Activated naive CD4-positive, alpha-beta T cell treated with anti-CD3 and anti-CD28 coated beads, Interleukin-2, amount 10 ng/mL, durations not matched to agents 7 days and 5 days (primary cell): Measurements from ENCODE around the gene PLA2G4E.
A peak's percentile ranks its signal among the peaks of the same experiment; 100 is the strongest.

Experiments used
- CTCF ChIA-PET: fragments of 350-600 bp; sonication (Branson Sonifier 250); formaldehyde crosslinking; loops from one replicate; lab custom pipeline; 2021; ENCODE audit warnings: antibody characterized with exemption; lab: Charles Lee
- DNase-seq: peaks from one replicate; pipeline ENCODE4 v3.0.0-alpha.2; 2020
- H3K27ac Mint-ChIP-seq: one replicate; pipeline ENCODE4 v1.8.0; 2021; ENCODE audit warnings: mild to moderate bottlenecking, moderate library complexity, mixed read lengths
- H3K27me3 Mint-ChIP-seq: one replicate; pipeline ENCODE4 v1.8.0; 2021; ENCODE audit warnings: mild to moderate bottlenecking, mixed read lengths
- H3K36me3 Mint-ChIP-seq: one replicate; pipeline ENCODE4 v1.8.0; 2021; ENCODE audit warnings: mixed read lengths
- H3K4me1 Mint-ChIP-seq: one replicate; pipeline ENCODE4 v1.8.0; 2021; ENCODE audit warnings: mixed read lengths
- H3K4me3 Mint-ChIP-seq: one replicate; pipeline ENCODE4 v1.8.0; 2021; ENCODE audit warnings: mild to moderate bottlenecking, moderate library complexity, mixed read lengths
- H3K9me3 Mint-ChIP-seq: one replicate; pipeline ENCODE4 v1.8.0; 2021; ENCODE audit warnings: mixed read lengths

The PLA2G4E gene

DNA sequence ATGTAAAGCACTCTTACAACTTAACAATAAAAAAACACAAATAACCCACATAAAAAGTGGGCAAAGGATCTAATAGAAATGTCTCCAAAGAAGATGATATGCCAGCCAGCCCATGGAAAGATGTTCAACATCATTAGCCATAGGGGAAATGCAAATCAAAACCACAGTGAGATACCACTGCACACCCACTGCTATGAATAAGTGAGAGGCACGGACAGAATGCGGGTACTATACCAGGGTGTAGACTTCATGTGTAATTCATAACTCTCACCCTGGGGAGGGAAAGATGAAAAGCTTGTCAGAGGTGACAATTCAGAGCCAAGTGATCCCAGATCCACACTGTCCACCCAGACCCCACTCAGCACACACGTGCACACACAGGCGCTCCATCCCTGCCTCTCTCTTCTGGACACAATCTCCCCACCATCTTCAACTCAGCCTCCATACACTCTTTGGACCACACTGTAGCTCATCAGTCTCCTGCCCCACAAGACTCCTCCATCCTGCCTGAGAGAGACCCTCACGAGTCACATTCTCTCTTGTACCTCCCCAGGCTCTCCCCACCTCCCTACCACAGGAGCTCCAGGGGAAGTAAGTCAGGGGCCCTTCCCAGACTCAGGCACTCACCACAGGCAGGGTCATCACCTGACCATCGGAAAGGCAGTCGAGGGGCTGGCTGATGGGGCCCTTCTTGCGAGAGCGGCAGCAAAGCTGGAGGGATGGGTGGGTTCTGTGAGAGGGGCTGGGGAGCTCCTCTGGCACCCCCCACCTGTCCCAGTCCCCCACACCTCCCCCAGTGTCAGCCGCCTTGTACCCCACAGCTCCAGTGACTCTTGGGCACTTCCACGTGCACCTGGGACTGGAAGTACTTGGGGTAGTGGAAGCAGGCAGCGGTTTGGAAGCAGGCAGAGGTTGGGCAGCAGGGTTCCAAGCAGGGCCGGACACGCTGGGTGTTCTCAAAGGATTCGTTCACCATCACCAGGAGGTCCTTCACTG lies 21.3 kb downstream of the PLA2G4E start:
- no peaks in the 10 kb centered on the region for H3K4me1 Mint-ChIP-seq
- no peak for DNase-seq
- no peaks in the 10 kb centered on the region for H3K9me3 Mint-ChIP-seq
- no peak overlapping the region for H3K27ac Mint-ChIP-seq
- CTCF ChIA-PET, result no interaction called here
- H3K27me3 Mint-ChIP-seq, result peaks cover 29% of the 10 kb centered on the region
- H3K36me3 Mint-ChIP-seq, result no peaks in the 10 kb centered on the region
- H3K4me3 Mint-ChIP-seq, result no peak overlapping the region

GRCh38 chr15:41997845-41998244 lies 23.0 kb downstream of the PLA2G4E start:
- Mint-ChIP-seq H3K27me3 (peaks cover 28% of the 10 kb centered on the region), H3K36me3 (no peaks in the 10 kb centered on the region), H3K9me3 (no peaks in the 10 kb centered on the region), H3K4me1 (no peaks in the 10 kb centered on the region), H3K27ac (no peak overlapping the region), H3K4me3 (no peak overlapping the region)
- CTCF ChIA-PET, result interaction anchor here (0.9 to 1.7 kb wide), 3 partner anchors 8 to 174 kb away, joined by 3 to 7 read pairs (median 3); no protein-coding TSS in a partner anchor
- no peak for DNase-seq

- Mint-ChIP-seq H3K27ac (no peak overlapping the region), H3K36me3 (no peaks in the 10 kb centered on the region), H3K9me3 (no peaks in the 10 kb centered on the region), H3K27me3 (peaks cover 28% of the 10 kb centered on the region), H3K4me3 (no peak overlapping the region), H3K4me1 (no peaks in the 10 kb centered on the region)
- CTCF ChIA-PET, result interaction anchor here (0.9 to 1.7 kb wide), 4 partner anchors 8 to 175 kb away, joined by 3 to 7 read pairs (median 3); no protein-coding TSS in a partner anchor
- no peak for DNase-seq
These were observed 23.8 kb downstream of the PLA2G4E start for GRCh38 chr15:41996921-41997592.

- DNase-seq, result no peak
- no peak overlapping the region for H3K4me3 Mint-ChIP-seq
- peaks cover 28% of the 10 kb centered on the region for H3K27me3 Mint-ChIP-seq
- no peaks in the 10 kb centered on the region for H3K36me3 Mint-ChIP-seq
- H3K4me1 Mint-ChIP-seq, result no peaks in the 10 kb centered on the region
- no peaks in the 10 kb centered on the region for H3K9me3 Mint-ChIP-seq
- H3K27ac Mint-ChIP-seq, result no peak overlapping the region
- CTCF ChIA-PET, result interaction anchor here (1.1 to 1.9 kb wide), 2 partner anchors 88 to 138 kb away, joined by 3 to 5 read pairs; no protein-coding TSS in a partner anchor
These were observed 24.5 kb downstream of the PLA2G4E start for GRCh38 chr15:41996376-41996775.

GRCh38 chr15:41995476-41995855 lies 25.4 kb downstream of the PLA2G4E start:
- no peaks in the 10 kb centered on the region for H3K36me3 Mint-ChIP-seq
- no peaks in the 10 kb centered on the region for H3K4me1 Mint-ChIP-seq
- H3K9me3 Mint-ChIP-seq, result no peaks in the 10 kb centered on the region
- peaks cover 19% of the 10 kb centered on the region for H3K27me3 Mint-ChIP-seq
- H3K4me3 Mint-ChIP-seq, result no peak overlapping the region
- CTCF ChIA-PET, result interaction anchor here (1.4 to 8.8 kb wide), 4 partner anchors 14 to 139 kb away, joined by 3 to 106 read pairs (median 4); no protein-coding TSS in a partner anchor
- DNase-seq, result no peak
- H3K27ac Mint-ChIP-seq, result no peak overlapping the region

DNA sequence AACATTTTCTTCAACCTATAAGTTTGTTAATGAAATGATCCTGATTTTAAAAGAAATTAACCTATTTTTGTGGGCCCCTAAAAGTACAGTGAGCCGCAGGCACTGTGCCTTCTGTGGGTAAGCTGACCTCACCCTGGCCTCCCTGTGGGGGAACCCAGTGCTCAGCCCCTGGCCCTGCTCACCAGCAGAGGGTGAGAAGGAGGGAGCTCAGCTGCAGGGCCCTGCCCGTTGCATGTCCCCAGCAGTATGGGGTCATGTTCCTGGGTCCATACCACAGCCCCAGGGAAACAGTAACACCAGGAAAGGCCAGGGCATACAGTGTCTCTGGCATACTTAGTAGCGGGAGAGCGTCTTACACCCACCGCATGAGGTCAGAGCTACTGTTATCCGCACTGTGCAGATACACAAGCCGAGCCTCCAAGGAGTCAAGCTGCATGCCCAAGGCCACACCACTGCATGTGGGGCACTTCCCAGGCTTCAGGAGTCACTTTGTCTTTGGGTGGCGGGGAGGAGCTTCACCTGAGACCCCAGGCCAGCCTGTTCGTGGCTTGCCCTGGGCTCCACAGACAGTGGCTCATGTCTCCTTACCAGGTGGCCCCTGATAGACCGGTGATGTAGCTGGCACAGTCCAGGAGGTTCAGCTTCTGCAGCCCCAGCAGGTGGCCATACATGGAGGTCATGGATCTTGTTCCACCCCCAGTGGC lies 25.9 kb downstream of the PLA2G4E start:
- H3K9me3 Mint-ChIP-seq, result no peaks in the 10 kb centered on the region
- no peak overlapping the region for H3K27ac Mint-ChIP-seq
- CTCF ChIA-PET, result interaction anchor here (1.4 to 8.8 kb wide), 4 partner anchors 15 to 139 kb away, joined by 3 to 106 read pairs (median 4); no protein-coding TSS in a partner anchor
- no peak for DNase-seq
- H3K4me1 Mint-ChIP-seq, result no peaks in the 10 kb centered on the region
- H3K27me3 Mint-ChIP-seq, result peaks cover 21% of the 10 kb centered on the region
- H3K36me3 Mint-ChIP-seq, result no peaks in the 10 kb centered on the region
- H3K4me3 Mint-ChIP-seq, result no peak overlapping the region

DNA sequence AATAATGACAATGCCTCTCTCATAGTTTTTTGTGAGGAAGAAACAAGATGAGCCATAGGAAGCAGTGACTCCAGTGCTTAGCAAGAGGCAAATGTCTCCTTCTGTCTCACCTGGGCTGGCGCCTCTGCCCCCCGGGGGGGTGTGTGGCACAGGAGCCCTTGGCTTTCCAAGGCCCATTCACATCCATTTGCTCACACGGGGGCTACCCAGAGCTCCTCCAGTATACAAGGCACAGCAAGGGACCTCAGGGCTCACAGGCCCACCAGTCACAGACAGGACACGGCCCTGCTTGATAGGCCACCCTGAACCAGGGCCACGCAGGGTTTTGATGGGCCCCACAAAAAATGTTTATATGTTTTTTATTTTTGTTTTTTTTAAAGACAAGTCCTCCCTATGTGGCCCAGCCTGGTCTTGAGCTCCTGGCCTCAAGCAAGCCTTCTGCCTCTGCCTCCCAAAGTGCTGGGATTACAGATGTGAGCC lies 26.6 kb downstream of the PLA2G4E start:
- peaks cover 21% of the 10 kb centered on the region for H3K27me3 Mint-ChIP-seq
- no peaks in the 10 kb centered on the region for H3K4me1 Mint-ChIP-seq
- H3K4me3 Mint-ChIP-seq, result no peak overlapping the region
- CTCF ChIA-PET, result interaction anchor here (1.4 to 8.8 kb wide), 3 partner anchors 15 to 66 kb away, joined by 3 to 106 read pairs (median 3); no protein-coding TSS in a partner anchor
- no peaks in the 10 kb centered on the region for H3K36me3 Mint-ChIP-seq
- H3K9me3 Mint-ChIP-seq, result no peaks in the 10 kb centered on the region
- no peak for DNase-seq
- no peak overlapping the region for H3K27ac Mint-ChIP-seq

DNA sequence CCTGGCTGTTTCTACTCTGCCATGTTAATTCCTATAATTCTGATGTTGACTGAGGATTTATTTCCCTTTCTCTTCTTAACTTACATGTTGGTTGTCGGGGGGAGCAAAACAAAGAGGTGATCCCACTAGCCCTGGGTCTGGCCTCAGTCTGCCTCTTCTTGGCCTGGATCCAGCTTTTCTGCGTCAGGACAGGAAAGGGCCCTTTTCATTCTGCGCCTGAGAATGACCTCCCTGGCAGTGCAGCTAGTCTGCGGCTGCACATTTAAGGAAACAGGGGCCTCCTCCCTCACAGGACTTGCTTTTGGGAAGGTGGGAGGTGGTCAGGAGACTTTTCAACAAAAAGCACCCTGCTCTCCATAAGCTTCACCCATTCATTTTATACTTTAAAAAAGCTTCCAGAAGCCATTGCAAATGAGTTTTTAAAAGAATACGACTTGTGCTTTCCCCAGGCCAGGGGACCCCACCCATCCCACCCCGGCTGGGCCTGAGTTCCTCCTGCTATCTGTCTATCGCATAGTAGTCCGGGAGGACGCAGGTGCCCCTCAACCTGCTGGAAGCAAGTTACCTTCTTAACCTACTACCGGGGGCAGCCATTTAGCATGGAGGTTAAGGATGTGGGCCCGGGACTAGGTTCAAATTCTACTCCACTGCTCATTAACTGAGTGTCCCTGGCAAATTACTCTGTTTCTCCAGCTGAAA lies 27.2 kb downstream of the PLA2G4E start:
- H3K4me1 Mint-ChIP-seq, result no peaks in the 10 kb centered on the region
- H3K36me3 Mint-ChIP-seq, result no peaks in the 10 kb centered on the region
- H3K27me3 Mint-ChIP-seq, result peaks cover 25% of the 10 kb centered on the region
- H3K4me3 Mint-ChIP-seq, result no peak overlapping the region
- DNase-seq, result no peak
- no peaks in the 10 kb centered on the region for H3K9me3 Mint-ChIP-seq
- CTCF ChIA-PET, result interaction anchor here (0.8 to 8.8 kb wide), 2 partner anchors 60 to 89 kb away, joined by 3 to 106 read pairs; no protein-coding TSS in a partner anchor
- H3K27ac Mint-ChIP-seq, result no peak overlapping the region

- peak; percentile 13 for DNase-seq
- Mint-ChIP-seq H3K9me3 (no peaks in the 10 kb centered on the region), H3K36me3 (no peaks in the 10 kb centered on the region), H3K27ac (no peak overlapping the region), H3K4me1 (no peaks in the 10 kb centered on the region), H3K27me3 (peaks cover 23% of the 10 kb centered on the region), H3K4me3 (no peak overlapping the region)
- CTCF ChIA-PET, result interaction anchor here (0.8 to 8.8 kb wide), 2 partner anchors 61 to 90 kb away, joined by 3 to 106 read pairs; no protein-coding TSS in a partner anchor
These were observed 28.0 kb downstream of the PLA2G4E start for GRCh38 chr15:41992803-41993190.

DNA sequence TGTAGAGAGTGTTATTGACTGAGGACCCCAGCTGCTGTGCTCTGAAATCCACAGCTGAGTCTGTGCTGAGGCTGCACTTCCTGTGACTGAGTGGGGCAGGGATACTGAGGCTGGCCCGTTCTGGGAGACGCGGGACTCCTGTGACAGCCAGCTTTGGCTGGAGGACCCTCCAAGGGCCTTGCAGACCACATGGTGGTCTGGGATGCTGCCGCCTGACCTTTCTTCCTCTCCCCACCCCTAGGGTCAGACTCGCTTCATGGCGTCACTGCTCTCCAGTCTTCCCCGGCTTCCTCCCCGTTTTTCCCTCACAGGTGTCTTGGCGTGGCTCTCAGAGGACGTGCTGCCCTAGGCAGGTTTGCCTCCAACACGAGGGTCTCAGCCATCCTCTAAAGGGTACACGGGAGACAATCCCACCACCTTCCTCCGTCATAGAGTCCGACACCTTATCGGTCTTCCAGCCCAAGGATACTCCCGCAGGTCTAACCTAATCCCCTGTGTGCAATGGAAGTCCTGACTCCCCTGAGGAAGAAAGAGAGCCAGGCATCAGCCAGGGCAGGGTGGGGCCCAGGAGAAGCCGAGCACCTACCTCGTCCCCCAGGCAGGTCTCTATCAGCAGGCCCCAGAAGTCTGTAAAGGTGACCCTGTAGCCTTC lies 28.6 kb downstream of the PLA2G4E start:
- Mint-ChIP-seq H3K36me3 (no peaks in the 10 kb centered on the region), H3K27me3 (peaks cover 19% of the 10 kb centered on the region), H3K9me3 (no peaks in the 10 kb centered on the region), H3K27ac (no peak overlapping the region), H3K4me1 (no peaks in the 10 kb centered on the region), H3K4me3 (no peak overlapping the region)
- CTCF ChIA-PET, result interaction anchor here (8.8 kb wide), 1 partner anchor 62 kb away, joined by 106 read pairs; no protein-coding TSS in a partner anchor
- DNase-seq, result peak; percentile 15

- CTCF ChIA-PET, result interaction anchor here (0.6 to 8.8 kb wide), 13 partner anchors 9 to 148 kb away, joined by 3 to 106 read pairs (median 5); no protein-coding TSS in a partner anchor
- Mint-ChIP-seq H3K4me3 (no peak overlapping the region), H3K36me3 (no peaks in the 10 kb centered on the region), H3K27ac (no peak overlapping the region), H3K4me1 (no peaks in the 10 kb centered on the region), H3K27me3 (peaks cover 14% of the 10 kb centered on the region), H3K9me3 (no peaks in the 10 kb centered on the region)
- DNase-seq, result peak; percentile 6
These were observed 30.2 kb downstream of the PLA2G4E start for GRCh38 chr15:41990691-41991090.

DNA sequence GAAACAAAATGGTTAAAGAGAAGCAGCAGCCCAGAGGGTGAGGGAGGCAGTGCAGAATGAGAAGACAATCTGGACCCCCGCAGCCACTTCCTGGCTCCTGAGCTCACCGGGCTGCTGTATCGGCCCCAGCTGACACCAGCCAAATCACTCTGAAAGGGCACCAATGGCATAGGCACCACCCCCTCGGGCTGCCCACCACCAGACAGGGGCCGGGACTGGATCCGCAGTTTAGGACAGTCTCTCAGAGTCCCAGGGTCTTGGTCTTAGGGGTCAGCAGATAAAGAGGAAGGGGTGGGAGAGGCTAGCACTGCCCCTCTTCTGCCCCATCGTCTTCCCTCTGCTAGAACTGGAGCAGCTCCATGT lies 30.6 kb downstream of the PLA2G4E start:
- no peaks in the 10 kb centered on the region for H3K4me1 Mint-ChIP-seq
- H3K27me3 Mint-ChIP-seq, result peaks cover 14% of the 10 kb centered on the region
- H3K4me3 Mint-ChIP-seq, result no peak overlapping the region
- CTCF ChIA-PET, result interaction anchor here (0.7 to 8.8 kb wide), 20 partner anchors 8 to 285 kb away, joined by 3 to 106 read pairs (median 5); no protein-coding TSS in a partner anchor
- no peaks in the 10 kb centered on the region for H3K9me3 Mint-ChIP-seq
- H3K27ac Mint-ChIP-seq, result no peak overlapping the region
- H3K36me3 Mint-ChIP-seq, result no peaks in the 10 kb centered on the region
- peak; percentile 20 for DNase-seq
